Stromal cell of bone marrow (primary cell): Measurements from ENCODE around the gene APOH.
"Not testable (repeated sequence)": the region's sequence is repeated elsewhere in the genome, so short reads cannot be mapped to it uniquely, and the experiment has no call there.

Source experiments
- DNase-seq: peaks from one replicate; pipeline ENCODE4 v3.0.0-alpha.2; 2012; ENCODE audit warnings: low read depth

The APOH gene

GRCh38 chr17:66228887-66229782 is at the start of gene APOH:
TSS of gene APOH (minus strand) at chr17:66229415. CDS start at chr17:66229379, 36 bp downstream.
- DNase-seq = no peak

- no peak for DNase-seq
Observed at GRCh38 chr17:66277191-66277590, 48.0 kb upstream of the APOH start.

- no peak for DNase-seq
Observed at GRCh38 chr17:66276328-66276937, 47.2 kb upstream of the APOH start.

GRCh38 chr17:66275651-66276050 is 46.4 kb upstream of the APOH start:
- peak; percentile 94 for DNase-seq

- no peak for DNase-seq
Observed at GRCh38 chr17:66273586-66273848, 44.3 kb upstream of the APOH start.

- peak; percentile 61 for DNase-seq
Observed at GRCh38 chr17:66272811-66273585, 43.8 kb upstream of the APOH start.

- DNase-seq = no peak
Observed at GRCh38 chr17:66271512-66271911, 42.3 kb upstream of the APOH start.

GRCh38 chr17:66270106-66270505 is 40.9 kb upstream of the APOH start:
- DNase-seq = no peak

- peak; percentile 71 for DNase-seq
Observed at GRCh38 chr17:66268247-66268927, 39.2 kb upstream of the APOH start.

- no peak for DNase-seq
Observed at GRCh38 chr17:66264696-66265095, 35.5 kb upstream of the APOH start.

- DNase-seq = no peak
Observed at GRCh38 chr17:66262767-66263166, 33.6 kb upstream of the APOH start.

- DNase-seq = no peak
Observed at GRCh38 chr17:66260688-66261087, 31.5 kb upstream of the APOH start.

GRCh38 chr17:66260275-66260674 is 31.1 kb upstream of the APOH start:
- DNase-seq = no peak

GRCh38 chr17:66255527-66255971 is 26.3 kb upstream of the APOH start:
- DNase-seq = no peak

GRCh38 chr17:66255112-66255511 is 25.9 kb upstream of the APOH start:
- peak; percentile 68 for DNase-seq

- DNase-seq = not testable (repeated sequence)
Observed at GRCh38 chr17:66253458-66253857, 24.2 kb upstream of the APOH start.

- DNase-seq = no peak
Observed at GRCh38 chr17:66250686-66251085, 21.5 kb upstream of the APOH start.

GRCh38 chr17:66248285-66248684 is 19.1 kb upstream of the APOH start:
- no peak for DNase-seq

- no peak for DNase-seq
Observed at GRCh38 chr17:66241839-66242238, 12.6 kb upstream of the APOH start.

- DNase-seq = no peak
Observed at GRCh38 chr17:66240630-66241029, 11.4 kb upstream of the APOH start.

GRCh38 chr17:66240013-66240412 is 10.8 kb upstream of the APOH start:
- no peak for DNase-seq

- DNase-seq = no peak
Observed at GRCh38 chr17:66235377-66235994, 6.3 kb upstream of the APOH start.
